Stimulated activated CD4-positive, alpha-beta T cell treated with anti-CD3 and anti-CD28 coated beads, Interleukin-2, amount 100 ng/mL, for 24 hours (primary cell): ENCODE data around the gene COL4A6.
"Not testable (repeated sequence)": the region's sequence is repeated elsewhere in the genome, so short reads cannot be mapped to it uniquely, and the experiment has no call there.

ENCODE experiments used
- DNase-seq, 2 donors: peaks; one replicate each; pipeline ENCODE4 v3.0.0-alpha.2; 2020

The COL4A6 gene

DNA sequence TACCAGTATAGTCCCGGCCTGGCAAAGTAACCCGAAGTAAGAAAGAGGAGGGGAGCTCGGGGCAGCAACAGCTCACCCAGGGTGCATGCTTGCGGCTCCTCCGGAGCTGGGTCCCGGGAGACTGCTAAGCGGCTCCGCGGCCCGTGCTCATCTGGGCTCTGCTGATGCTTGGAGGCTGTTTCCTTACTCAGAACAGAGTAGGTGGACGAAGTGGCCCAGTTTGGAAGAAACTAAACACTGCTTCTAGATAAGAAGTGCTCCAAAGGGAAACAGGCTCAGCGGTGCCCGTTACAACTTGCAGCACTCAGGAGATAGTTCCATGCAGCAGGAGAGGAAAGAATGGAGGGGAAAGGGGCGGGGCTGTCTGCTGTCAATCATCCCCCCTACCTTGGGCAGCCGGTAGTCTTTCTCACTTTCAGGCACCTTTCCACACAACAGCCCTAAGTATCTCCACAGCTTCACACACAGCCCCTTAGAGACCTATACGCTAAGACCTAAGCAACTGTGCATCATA, at the start of gene COL4A6:
Gene COL4A6, minus strand, starts transcription at position 313 of the 514 bp plus-strand sequence. Its CDS starts 226 bp downstream, at position 87.
- peak in 1 of 2 donors; percentile 0 for DNase-seq

DNA sequence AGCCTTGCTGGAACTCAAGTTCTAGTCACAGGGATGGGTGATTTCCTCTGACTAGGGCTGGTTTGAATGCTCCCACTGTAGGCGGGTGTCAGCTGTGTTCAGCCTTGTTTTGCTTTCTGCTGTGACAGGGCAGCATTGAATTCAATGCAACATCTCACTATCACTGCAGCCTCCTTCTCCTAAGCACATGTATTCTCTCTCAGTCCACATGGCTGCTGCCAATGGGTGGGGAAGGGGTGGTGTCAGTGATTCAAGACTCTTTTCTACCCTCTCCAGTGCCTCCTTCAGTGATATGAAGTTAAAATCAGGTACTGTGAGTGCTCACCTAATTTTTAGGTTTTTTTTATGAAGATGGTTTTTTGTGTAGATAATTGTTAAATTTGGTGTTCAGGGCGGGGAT, 47.7 kb upstream of the COL4A6 start:
- no peak for DNase-seq

DNA sequence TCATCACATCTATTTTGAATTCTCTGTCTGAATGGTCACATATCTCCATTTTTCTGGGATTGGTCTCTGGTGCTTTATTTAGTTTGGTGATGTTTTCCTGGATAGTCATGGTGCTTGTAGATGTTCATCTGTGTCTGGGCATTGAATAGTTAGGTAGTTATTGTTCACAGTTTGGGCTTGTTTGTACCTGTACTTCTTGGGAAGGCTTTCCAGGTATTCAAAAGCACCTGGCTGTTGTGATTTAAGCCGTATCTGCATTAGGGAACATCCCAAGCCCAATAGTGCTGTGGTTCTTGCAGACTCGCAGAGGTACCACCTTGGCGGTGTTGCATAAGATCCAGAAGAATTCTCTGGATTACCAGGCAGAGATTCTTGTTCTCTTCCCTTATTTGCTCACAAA, 46.0 kb upstream of the COL4A6 start:
- DNase-seq, result no peak

DNA sequence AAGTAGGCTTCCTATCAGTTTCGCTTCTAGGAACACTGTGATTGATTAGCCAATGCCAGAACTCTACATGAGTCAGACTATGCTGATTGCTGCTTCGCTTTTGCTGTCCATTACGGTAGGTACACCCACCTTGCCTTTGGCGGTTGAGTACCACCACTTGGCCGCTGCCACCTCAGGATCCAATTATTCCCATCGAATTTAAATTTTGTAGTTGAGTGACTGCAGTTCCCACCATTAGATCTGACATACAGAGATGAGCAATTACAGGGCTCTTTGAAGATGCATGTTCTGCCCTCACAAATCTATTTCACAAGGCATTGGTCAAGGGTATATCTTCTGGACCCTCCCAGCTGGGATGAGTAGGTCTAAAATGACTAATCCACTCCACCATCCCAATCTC, 43.3 kb upstream of the COL4A6 start:
- DNase-seq, result not testable (repeated sequence)

DNA sequence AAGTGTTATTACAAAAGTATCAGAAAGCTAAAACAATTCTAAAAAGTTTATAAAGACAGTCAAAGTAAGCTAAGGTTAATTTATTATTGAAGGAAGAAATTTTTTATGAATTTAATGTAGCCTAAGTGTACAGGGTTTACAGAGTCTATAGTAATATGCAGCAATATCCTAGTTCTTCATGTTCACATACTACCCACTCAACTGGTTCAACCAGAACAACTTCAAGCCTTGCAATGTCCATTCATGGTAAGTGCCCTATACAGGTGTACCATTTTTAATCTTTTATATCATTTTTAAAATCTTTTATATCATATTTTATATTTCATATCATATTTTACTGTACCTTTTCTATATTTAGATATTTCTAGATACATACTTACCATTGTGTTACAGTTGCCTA, 35.8 kb upstream of the COL4A6 start:
- no peak for DNase-seq

DNA sequence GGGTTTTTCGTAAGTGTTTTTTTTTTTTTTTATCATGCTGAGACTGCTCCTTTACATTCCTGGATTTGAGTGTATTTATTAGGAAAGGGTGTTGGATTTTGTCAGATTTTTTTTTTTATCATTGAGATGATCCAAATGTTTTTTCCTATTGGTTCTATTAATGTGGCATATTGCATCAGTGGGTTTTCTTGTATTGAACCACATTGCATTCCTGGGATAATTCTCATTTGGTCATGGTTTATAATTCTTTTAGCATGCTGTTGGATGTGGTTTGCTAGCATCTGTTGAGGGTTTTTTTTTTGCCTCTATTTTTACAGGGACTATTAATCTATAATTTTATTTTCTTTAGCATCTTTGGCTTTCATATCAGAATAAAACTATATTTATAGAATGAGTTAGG, 30.3 kb upstream of the COL4A6 start:
- DNase-seq, result no peak

DNA sequence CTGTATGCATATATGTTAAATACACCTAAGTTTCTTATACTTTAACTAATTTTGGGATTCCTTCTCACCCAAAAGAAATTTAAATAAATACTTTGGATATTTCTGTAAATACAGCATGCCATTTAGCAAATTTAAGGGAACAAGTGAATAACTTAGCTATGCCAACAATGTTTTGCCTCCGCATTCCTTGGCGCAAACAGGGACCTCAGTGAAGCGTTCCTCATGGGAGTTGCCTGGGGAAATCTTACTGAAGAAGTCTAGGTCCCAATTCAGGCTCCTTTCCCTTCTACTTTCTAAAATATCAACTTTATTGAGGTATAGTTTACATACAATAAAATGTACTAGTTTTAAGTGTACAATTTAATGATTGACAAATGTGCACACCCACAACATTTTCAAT, 26.4 kb upstream of the COL4A6 start:
- no peak for DNase-seq

DNA sequence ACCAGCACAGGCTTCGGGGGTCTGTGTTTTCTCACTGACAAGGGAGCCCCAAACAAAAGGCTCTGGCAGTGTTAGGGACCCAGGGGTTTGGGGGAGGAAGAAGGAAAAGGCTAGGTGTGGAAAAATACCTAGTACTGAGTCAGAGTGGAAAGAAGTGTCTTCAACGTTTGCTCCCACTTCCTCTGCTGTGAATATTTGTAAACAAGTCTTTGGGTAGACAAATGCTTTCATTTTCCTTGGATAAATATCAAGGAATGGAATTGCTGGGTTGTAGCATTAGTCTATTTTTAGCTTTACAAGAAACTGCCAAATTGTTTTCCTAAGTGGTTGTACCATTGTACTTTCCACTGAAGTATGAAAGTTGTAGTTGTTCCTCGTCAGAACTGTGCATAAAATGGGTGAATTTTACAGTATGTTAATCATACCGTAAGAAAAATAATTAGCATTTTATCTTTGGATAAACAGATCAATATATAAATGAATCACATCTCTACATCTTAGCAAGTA, 18.8 kb upstream of the COL4A6 start:
- DNase-seq, result no peak

DNA sequence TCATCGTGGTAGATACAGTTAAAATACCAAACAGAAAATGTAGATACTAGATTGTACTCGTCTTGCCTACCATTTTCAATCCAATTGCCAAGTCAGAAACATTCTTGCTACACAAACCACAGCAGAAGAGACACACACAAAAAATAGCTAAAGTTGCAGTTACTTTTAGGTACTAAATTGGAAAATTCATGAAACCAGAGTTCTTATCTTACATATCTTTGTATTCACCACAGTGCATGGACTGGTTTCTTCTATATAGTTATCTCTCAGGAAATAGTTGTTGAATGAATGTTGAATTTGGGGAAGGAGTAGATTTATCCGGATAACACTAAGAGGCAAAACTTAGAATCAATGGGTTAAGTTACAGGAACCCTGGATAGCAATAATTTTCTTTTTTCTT, 15.6 kb upstream of the COL4A6 start:
- DNase-seq, result no peak

DNA sequence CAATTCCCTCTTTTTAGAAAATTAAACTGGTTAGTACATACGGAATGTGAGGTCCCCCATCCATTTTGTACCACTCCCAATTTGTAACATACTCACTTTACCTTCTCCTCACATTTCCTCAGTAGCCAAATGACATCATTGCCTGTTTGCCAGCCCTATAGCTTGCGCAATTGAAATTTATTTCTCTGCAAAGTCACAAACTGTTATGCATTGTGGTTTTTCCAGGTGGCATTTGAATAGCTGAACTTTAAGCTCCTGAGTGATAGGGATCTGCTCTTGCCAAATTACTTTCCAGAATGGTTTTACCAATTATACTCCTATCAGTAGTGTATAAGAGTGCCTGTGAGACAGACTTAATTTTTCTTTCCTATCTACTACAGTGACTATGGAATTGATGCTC, 9.1 kb upstream of the COL4A6 start:
- no peak for DNase-seq

DNA sequence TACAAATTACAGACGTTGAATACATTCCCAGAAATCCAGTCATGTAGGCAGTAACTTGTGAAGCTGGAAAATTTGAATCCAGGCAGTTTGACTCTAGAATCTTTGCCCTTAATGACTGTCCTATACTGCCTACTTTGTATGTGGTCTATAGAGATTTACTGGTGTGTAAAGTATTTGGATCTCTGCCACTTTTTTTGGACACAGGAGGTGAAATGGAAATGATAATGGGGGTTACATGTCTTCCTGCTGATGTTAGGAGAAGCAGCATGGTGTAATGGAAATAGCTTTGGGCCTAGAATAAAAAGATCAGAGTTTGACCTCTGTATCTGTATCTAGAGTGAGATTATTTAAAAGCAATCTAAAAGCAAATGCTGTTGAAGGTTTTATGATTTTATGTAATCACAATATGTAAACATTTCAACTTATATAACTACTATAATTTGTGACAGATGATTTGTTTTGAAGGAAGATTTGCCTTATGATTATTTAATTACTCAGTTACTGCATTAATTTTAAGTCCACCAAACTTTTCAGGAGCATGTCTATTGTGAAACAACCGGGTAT, 4.8 kb upstream of the COL4A6 start:
- DNase-seq, result no peak

DNA sequence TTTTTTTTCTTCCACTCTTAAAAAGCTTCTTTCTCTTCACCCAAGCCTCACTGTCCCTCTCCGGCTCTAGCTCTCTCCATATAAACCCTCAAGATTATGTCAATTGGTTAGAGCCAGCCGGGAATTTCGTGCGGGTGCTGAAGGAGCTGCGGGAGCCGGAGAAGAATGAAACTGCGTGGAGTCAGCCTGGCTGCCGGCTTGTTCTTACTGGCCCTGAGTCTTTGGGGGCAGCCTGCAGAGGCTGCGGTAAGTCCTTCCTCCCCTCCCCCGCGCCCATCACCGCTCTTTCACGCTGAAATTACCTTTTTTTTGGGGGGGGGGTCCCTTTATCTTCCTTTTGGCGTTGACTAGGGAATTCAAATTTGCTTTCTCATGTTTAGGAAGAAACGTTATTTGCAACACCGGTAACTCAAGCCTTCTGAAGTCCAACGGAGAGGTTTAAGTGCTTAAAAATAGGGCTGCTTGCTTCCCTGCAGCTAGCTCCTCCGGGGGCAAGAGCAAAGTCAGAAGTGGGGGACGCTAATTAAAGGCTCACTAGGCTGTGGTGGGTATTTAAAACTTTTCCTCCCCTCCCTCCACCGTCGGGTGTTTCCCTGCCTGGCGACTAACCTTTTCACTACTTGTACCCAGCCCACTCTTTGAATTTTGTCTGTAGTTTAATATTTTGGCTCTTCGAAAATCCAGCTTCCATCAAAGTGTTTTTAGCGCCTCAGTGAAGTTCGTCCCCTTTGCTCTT, 1.9 kb upstream of the COL4A6 start:
- DNase-seq, result no peak

DNA sequence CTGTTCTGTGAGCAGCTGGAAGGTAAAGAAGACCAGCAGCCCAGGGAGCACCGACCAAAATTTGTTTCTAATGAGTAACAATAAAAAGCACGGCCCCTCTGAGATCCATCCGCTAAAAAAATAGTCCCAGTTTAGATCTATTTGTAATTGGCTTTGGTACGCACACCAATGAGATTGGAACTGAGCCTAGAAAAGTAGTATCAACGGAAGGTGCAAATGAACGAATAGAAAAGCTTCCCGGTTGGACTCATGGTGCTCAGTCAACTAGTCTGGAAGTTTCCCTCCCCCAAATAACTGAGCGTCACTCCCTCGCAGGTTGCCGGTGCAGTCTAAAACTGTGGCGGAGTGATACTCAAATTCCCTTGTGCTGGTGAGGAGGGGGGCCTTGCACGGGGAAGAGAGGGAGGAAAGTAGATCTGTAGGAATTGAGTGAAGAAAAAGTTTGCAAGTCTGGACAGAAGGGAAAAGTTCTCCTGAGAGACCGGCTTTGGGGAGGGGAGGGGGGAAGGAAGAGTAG, 1.3 kb upstream of the COL4A6 start, which contains the start of gene COL4A5:
Gene COL4A5, plus strand, starts transcription at position 413 of the 517 bp plus-strand sequence. CDS start 288 bp downstream, outside the sequence.
- peak in 1 of 2 donors; percentile 0 for DNase-seq

DNA sequence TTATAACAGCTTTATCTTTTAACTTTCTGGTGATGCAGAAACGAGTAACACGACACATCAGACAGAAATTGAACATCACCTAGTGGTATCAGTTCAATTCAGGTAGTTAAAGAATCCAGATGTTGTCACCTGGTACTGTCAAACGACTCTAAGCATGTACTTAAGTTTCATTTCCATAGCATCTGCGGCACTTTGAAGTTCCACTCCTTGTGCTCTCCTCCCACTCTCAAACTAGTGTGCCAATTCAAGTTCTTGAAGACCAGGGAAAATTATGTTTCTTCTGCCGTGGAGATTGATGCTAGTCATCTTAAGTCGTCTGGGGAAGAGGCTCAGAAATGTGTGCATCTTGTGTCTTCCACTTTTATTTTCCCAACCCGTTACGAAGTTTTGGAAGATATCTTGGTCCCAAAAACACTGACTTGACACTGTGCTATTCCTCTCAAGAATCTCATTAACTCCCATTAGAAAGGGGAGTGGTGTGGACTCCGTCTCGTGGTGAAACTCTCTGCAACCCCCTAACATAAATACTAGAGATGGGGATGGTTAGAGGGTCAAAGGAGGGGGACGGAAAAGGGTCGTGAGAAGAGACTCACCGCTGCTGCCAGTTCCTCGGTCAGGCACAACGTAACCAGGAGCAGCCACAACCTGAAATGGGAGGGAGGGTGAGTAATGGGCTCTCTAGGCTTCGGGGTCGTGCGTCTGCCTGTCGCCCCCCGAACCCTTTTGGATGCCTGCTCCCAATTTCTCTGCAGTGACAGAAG, 693 bp downstream of the COL4A6 start:
- DNase-seq, result no peak

DNA sequence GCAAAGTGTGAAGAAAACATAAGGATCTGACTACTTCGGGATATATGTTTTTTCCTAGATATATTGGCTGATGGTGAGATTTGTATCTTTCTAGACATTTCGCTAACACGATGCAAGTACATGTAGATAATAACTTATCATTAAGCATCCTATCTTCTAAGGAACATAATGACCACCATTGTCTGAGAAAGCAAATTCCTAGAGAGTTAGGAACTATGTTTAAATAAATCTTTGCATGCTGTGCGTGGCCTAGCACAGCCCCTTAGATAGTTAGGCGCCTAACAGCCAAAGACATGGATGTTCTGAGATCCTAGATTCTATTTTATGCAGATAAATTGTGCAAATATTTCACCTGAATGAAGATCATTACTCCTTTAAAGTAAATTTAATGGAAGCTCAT, 3.0 kb downstream of the COL4A6 start:
- DNase-seq, result no peak

DNA sequence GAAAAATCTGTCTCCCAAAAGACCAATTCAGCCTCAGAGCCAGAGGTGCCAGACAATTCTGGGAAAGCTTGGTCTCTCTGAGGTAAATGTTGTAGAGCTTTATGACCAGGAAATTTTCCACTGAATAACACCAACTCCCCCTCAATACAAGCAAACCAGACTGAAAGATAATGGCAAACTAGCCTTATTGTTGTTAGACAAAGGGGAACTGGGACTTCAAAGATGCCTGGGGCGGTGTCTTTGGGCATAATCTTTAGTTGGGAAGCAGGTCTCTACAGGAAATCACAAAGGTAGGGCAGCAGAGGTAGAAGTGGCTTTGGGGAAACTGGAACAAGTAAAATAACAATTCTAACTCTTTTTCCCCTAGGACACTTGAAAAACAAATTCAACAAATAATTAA, 12.0 kb downstream of the COL4A6 start:
- no peak for DNase-seq

DNA sequence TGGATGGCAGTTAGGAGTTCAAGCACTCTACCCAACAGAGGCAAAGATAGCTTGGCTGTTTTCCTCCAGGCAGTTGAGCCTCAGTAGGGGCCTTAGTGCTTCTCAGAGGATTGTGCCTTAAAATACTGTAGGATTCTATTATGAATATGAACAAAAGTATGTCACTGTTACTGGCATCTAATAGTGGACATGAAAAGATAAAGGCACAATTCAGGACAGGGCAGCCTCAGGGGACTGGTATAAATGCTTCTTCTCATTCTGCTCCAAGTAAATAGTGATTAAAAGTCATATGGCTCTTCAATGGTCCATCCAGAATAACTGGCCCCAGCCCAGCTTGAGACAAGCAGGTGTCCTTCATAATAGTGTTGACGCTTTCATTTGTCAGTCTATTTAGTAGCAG, 17.7 kb downstream of the COL4A6 start:
- DNase-seq, result no peak

DNA sequence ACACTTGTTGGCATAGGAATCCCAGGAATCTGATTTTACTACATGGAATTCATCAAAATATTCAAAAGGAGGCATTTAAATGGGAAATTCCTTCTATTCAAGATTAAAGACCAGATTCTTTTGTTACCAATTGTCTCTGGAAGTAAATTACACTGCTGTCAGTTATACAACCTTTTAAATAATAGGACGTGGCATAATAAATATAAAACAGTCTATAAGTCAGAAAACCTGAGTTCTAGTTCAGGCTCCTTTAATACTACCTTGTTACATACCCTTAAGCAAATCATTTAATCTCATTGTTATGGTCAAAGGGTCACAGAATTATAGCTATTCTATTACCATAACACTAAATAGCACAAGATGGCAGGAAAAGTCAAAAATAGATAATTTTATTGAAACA, 18.8 kb downstream of the COL4A6 start:
- no peak for DNase-seq

DNA sequence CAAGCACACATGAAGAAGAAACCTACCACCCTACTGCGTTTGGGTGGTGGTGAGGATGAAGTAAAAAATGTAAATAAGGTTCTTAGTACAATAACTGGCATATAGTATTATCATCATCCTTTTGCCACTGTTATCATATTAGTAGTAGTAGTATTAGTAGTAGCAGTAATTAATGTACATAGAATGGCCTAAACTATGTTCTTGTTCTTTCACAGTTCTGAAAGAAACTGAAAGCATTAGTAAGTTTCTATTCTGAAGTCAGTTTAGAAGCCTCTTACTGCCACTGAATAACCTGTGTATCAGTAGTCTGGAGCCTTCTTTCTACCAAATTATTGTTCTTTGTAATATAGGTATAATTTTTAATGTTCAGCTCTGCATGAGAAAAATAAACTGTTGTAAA, 21.0 kb downstream of the COL4A6 start:
- DNase-seq, result no peak

DNA sequence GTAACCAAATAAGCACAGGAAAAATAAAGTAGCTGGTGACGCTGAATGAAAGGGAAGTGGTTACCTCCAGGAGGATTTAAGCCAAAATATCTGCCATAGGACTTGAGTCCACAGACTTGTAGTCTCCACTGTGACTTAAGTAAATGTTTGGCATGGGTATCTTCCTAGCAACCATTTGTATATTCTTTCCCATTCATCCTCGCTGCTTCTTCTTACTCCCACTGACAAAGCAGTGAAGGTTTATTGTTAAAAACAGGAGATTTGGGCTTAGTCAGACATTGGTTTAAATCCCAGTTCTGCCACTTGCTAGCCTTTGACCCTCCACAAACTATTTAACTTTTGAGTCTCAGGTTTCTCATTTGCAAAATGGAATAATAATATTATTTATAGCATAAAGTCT, 22.3 kb downstream of the COL4A6 start:
- no peak for DNase-seq

DNA sequence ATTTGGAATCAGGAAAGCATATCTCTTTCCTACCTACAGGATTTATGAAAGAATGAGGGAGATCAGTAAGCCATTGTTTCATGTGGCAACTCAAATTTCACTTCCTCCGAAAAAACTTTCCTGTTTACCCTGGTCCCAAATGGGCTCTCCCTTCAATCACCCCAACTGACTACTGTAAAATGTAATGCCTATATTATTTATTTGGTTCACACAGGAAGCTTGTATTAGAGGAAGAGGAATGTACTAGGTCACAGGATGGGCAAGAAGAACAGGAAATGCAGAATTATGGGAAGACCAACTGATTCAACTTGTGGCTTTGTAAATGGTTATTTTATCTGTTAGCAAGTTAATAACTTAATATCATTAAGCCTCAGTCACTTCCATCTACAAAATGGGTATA, 23.1 kb downstream of the COL4A6 start:
- DNase-seq, result no peak

DNA sequence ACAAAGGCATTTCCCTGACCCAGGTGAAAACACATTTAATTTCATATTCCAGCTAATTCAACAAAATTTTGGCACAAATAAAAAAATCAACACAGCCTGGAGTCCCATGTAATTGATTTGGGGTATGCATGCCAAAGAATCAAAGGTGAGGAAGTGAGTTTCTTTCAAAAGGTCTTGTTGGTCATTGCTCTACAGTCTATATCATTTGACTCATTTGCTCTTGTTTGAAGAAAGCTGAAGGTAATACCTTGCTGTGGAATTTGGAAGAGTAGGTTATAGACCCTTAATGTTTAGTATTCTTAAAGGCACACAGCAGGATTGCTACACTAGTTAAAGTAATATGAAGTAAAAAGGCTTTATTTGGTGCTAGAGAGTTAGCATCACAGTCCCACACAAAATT, 25.4 kb downstream of the COL4A6 start:
- DNase-seq, result no peak

DNA sequence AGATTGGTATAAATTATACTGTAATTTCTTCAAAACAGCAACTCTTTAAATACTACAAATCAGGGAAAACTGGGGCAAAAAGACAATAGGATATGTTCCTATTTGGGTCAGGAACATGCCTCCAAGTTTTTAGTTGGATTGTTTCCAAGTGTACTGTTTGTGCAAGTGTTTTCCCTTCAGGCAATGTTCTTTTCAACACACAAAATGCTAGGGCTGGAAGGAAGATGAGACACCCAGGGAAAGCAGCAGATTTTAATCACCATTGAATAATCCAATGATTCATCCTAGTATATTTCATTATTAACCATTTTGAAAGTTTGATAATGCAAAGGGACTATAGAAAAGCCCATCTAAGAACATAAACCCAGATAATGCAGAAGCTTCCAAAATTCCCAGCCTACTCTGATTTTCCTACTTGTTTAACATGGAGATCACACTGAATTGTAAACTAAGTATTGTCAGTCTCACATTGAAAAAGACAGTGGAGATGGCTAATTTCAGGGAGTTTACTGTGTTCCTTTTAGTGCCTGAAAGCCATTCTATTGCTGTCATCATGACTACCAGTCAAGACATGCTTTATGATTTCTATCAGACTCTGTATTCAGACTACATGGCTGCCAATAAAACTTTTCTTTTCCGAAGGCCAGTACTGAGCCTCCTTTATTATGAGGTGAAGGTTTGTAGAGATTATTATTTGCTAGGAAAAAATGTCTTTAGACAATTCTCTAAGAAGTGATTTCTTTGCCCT, 38.6 kb downstream of the COL4A6 start:
- no peak for DNase-seq
